ENCODE data around the gene RAB11FIP3.
A peak's percentile ranks its signal among the peaks of the same experiment; 100 is the strongest.
"Not testable (repeated sequence)": the region's sequence is repeated elsewhere in the genome, so short reads cannot be mapped to it uniquely, and the experiment has no call there.

RAB11FIP3 gene, protein sequence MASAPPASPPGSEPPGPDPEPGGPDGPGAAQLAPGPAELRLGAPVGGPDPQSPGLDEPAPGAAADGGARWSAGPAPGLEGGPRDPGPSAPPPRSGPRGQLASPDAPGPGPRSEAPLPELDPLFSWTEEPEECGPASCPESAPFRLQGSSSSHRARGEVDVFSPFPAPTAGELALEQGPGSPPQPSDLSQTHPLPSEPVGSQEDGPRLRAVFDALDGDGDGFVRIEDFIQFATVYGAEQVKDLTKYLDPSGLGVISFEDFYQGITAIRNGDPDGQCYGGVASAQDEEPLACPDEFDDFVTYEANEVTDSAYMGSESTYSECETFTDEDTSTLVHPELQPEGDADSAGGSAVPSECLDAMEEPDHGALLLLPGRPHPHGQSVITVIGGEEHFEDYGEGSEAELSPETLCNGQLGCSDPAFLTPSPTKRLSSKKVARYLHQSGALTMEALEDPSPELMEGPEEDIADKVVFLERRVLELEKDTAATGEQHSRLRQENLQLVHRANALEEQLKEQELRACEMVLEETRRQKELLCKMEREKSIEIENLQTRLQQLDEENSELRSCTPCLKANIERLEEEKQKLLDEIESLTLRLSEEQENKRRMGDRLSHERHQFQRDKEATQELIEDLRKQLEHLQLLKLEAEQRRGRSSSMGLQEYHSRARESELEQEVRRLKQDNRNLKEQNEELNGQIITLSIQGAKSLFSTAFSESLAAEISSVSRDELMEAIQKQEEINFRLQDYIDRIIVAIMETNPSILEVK

GRCh38 chr16:425082-425718, at the start of gene RAB11FIP3:
RAB11FIP3 (plus strand) TSS chr16:425649; CDS start chr16:426007, 358 bp downstream.
- DNase-seq = peak; percentile 48

DNA sequence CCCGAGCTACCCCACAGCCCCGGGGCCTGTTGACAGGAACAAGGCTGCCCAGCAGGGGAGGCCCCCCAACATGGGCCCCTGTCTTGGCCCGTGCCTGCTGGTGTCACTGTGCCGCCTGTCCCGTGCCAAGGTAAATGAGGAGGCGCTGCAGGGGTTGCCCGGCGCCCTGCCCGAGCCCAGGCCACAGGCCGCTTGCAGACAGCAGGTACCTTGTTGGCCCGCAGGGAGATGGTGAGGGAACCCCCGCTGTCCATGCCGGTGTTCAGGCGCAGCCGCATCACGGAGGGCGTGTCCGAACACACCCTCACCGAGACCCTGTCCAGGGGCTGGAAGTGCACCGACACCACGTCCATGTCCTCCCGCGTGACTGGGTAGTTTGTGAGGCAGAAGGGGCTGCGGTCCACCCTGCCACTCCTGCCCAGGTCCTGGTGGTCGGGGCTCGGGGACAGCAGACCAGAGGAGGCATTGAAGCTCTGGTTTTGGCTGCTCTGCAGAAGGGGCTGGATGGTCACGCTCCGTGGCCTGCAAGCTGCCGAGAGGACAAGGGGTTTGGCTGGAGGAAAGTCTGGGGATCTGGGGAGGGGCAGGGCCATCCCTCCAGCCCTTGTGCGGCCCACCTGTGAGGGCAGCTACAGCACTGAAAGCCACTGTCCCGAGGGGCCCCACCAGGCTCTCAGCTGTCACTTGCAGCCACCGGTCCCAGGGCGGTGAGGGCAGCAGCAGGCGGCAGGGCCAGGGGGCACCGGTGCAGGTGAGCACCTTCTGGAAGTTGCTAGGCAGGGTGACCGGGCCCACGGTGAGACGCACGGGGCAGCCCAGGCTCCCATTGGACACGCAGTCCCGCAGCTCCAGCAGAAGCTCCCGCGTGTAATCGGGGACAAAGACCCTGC, 49.3 kb upstream of the RAB11FIP3 start:
- DNase-seq = no peak

DNA sequence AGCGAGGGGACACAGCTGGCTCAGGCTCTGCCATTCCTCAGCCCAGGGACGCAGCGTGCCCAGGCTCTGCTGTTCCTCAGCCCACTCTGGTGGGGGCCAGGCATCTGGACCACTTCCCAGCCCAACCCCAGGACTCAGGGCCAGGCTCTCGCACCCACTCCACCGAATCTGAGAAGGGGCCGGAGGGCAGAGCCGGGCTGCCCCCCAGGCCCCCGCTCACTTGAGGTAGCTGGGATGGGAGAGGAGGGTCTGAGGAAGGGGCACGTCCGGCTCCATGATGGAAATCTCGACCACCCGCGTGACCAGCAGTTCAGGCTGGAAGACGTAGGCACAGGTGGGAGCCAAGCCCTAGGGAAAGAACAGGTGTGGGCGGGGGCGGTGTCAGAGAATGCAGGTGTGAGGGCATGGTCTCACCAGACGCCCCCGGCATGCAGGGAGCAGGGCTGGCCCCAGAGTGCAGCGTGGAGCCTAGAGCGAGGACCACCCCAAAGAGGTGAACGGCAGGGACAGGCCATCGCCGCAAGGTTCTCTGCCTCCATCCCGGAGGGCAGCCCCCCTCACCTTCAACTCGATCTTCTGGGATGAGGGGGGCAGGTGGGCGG, 48.5 kb upstream of the RAB11FIP3 start:
- DNase-seq = no peak

DNA sequence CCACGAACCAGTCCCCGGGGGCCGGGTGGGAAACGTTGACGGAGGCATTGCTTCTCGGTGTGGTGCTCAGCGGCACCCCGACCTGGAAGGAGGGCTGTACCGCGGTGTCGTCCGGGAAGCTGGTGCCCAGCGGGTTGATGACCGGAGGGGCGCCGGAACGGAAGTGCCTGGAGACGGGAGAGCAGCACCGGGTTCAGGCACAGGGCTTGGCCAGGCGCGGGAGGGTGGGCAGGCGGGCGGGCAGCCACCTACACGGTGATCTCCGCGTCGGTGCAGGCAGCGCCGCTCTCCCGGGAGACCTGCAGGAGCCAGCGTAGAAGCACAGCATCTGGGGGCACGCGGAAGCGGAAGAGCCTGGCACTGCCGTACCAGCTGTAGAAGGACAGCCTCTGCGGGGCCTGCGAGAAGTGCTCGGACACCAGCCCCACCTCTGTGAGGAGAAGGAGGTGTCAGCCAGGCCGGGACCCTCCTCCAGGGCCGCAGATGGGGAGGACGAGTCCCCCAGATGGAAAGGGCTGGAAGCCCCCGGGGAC, 48.0 kb upstream of the RAB11FIP3 start:
- no peak for DNase-seq

DNA sequence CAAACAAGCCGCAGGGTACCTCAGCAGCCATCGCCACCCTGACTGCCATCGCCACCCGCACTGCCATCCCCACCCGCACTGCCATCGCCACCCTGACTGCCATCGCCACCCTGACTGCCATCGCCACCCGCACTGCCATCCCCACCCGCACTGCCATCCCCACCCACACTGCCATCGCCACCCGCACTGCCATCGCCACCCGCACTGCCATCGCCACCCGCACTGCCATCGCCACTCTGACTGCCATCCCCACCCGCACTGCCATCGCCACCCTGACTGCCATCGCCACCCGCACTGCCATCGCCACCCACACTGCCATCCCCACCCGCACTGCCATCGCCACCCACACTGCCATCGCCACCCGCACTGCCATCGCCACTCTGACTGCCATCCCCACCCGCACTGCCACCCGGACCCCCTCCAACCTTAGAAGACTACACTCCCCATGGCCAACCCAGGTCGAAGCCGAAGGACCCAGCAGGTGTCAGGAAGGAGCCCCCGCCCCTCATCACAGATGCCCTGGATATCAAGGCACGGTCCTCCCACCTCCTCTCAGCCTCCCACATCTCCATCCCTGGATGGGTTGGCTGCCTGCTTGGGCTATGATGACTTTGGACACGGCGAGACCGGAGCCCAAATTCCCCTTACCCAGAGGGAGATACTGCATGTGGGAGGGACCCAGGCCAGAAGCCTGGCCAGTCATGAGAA, 47.2 kb upstream of the RAB11FIP3 start:
- not testable (repeated sequence) for DNase-seq

GRCh38 chr16:378821-379182, 46.6 kb upstream of the RAB11FIP3 start:
- no peak for DNase-seq

GRCh38 chr16:379183-379960, 46.1 kb upstream of the RAB11FIP3 start:
- no peak for DNase-seq

- no peak for DNase-seq
These were observed 45.3 kb upstream of the RAB11FIP3 start for GRCh38 chr16:379961-380761.

GRCh38 chr16:380762-381011, 44.8 kb upstream of the RAB11FIP3 start:
- no peak for DNase-seq

DNA sequence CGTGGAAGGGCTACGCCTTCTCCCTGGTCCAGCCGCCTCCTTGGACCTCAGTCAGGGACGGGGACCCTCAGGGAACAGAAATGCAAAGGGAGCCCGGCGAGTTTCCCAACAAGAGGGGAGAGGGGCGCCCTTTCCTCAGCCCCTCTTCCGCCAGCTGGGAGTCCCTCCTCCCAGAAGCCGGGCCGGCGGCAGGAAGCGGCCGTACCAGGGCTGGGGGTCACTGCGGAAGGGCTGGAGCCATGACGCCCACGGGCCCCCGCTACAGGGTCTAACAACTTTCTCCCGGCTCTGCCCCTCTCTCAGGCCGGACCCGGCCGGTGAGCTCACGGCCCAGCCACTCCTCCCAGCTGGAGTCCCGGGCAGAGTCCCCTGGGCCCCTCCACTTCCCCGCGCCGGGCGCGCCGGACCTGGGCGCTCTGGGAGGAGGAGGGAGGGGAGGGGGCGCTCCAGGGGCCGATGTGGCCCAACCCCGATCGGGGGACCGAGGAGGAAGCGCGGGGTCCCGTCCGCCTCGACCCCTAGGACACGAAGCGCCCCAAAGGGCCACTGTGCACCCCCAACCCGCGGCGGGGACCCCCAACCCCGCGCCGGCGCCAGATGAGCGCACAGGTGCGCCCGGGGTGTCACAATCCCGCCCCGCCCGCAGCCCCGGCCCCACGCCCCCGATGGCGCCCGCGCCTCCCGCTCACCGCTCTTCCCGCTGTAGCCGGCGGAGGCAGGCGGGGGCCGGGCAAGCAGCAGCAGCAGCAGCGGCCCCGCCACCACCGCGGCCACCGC, 44.2 kb upstream of the RAB11FIP3 start:
- DNase-seq = no peak

DNA sequence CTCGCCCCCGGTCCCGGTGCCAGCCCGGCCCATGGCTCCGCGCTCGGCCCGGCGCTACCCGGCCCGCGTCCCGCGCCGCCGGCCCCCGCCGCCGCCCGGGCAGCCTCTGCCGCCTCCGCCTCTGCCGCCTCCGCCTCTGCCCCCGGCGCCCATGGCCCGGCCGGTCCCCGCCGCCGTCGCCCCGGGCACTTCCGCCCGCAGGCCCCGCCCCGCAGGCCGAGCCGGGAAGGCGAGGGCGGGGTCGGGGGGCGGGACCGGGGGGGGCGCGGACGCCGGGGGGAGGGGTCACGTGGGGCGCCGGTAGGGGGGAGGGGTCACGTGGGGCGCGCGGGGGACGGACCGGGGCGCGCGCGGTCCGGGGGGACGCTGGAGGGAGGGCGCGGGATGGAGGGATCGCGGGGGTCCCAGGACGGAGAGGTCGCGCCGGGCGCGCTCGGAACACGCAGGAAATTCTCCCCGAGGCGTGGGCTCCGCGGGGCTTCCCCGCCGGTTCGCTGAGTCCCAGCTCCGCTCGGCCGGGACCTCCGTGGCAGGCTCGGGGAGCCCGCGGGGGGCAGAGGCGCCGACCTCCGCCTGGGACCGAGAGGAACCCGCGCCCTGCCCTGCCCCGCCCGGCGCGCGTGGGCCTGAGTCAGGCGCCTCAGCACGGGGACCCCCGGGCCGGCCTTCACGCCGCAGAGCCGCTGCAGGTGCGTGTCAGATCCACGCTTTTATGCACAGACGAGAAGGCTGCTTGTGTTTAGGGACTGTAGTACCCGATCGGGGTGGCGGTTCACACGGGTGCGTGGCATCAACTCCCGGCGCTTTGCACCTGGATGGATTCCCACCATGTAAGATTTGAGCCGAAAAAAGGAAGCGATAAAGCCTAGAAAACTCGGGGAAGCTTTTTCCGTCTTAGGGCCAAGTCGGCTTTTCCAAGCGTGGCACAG, 43.4 kb upstream of the RAB11FIP3 start, which contains the start of gene PGAP6:
Gene PGAP6 (minus strand): TSS at position 190 of the 929 bp plus-strand sequence. CDS start 157 bp downstream, at position 33.
- DNase-seq = no peak

DNA sequence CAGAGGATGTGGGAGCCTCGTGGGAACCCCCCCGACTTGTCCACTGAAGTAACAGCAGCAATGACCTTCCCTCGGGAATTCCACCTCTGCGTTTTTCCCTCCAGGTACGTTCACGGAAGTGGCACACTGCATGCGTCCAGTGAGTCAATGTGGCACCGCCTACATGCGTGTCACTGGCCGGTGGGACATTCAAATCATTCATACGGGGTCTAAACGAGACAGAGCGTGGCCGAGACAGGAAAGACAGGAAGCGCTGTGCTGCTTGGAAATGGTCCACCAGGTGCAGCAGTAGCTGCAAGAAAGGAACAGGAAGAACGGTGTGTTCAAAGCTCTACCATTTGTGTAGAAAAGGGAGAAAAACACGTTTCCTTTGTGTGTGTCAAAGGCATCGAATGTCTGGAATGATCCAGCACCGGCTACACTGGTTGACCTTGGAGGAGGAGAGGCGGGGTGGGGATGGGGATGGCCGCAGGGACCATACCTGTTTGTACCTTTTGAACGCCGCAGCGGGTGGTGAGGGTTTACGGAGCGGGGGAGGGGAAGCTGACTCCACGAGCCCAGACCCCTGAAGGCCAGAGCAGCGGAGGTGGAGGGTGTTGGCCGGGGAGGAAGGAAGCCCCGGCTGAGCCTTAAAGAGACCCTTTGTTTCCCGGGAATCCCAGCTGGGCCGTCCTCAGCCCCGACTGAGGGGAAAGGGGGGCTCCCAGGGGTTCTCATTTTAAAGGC, 42.0 kb upstream of the RAB11FIP3 start:
- no peak for DNase-seq

DNA sequence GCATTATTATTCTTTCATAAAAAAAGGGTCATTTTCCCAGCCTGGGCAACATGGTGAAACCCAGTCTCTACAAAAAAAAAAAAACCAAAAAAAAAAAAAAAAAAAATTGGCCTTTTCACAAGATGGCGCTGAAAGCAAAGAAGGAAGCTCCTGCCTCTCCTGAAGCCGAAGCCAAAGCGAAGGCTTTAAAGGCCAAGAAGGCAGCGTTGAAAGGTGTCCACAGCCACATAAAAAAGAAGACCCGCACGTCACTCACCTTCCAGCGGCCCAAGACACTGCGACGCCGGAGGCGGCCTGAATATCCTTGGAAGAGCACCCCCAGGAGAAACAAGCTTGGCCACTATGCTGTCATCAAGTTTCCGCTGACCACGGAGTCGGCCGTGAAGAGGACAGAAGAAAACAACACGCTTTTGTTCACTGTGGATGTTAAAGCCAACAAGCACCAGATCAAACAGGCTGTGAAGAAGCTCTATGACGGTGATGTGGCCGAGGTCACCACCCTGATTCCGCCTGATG, 38.8 kb upstream of the RAB11FIP3 start:
- DNase-seq = no peak

DNA sequence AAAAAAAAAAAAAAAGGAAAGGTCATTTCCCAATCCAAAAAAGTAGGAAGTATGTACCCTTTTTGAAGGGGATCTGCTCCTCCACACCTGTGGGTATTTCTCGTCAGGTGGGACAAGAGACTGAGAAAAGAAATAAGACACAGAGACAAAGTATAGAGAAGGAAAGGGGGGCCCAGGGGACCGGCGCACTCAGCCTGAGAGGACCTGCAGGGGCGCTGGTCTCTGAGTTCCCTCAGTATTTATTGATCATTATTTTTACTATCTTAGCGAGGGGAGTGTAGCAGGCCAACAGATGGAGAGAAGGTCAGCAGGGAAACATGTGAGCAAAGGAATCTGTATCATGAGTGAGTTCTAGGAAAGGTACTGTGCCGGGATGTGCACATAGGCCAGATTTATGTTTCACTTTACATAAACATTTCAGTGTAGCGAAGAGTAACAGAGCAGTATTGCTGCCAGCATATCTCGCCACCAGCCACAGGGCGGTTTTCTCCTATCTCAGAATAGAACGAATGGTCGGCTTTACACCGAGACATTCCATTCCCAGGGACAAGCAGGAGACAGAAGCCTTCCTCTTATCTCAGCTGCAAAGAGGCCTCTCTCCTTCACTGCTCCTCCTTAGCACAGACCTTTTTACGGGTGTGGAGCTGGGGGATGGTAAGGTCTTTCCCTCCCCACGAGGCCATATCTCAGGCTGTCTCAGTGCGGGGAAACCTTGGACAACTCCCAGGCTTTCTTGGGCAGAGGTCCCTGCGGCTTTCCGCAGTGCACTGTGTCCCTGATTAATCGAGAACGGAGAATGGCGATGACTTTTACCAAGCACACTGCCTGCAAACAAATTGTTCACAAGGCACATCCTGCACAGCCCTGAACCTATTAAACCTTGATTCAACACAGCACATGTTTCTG, 37.4 kb upstream of the RAB11FIP3 start:
- not testable (repeated sequence) for DNase-seq

- DNase-seq = no peak
These were observed 36.1 kb upstream of the RAB11FIP3 start for GRCh38 chr16:389352-389751.

GRCh38 chr16:391885-392335, 33.5 kb upstream of the RAB11FIP3 start:
- no peak for DNase-seq

Data from NCI-H1048 (cell line).